IMR-90 (cell line): ENCODE measurements around the gene AGBL1. TPM values are rescaled to one million over a fixed set of nuclear protein-coding genes. Genes with fewer than 3 reads are reported as not detected.

ENCODE experiments used
- ATAC-seq: fragments of 200-7000 bp; cut with Tn5 transposase; 2 replicates; pipeline ENCODE4 v1.9.1; 2020; ENCODE audit warnings: low read depth, mild to moderate bottlenecking, moderate library complexity
- BruUV-seq: library from RNA; stranded (reverse); fragments of 400-500 nt; replicated peaks from 2 replicates; lab custom pipeline; 2021; lab: Mats Ljungman, UMichigan
- CTCF ChIA-PET: fragments of 300-600 bp; formaldehyde crosslinking; extraction: SDS; loops from one replicate; lab custom pipeline; 2021; ENCODE audit warnings: antibody characterized with exemption; lab: Yijun Ruan, JAX
- POLR2A ChIA-PET: fragments of 300-600 bp; sonication (Branson Sonifier 250); formaldehyde crosslinking; loops from one replicate; lab custom pipeline; 2022; ENCODE audit warnings: antibody characterized with exemption; ENCODE audit not compliant: unreplicated experiment; lab: Charles Lee
- DNase-seq: peaks from one replicate; pipeline ENCODE4 v3.0.0; 2013
- H2AFZ ChIP-seq: replicated peaks from 2 replicates; pipeline ENCODE3; 2013; ENCODE audit warnings: low read length, mild to moderate bottlenecking; ENCODE audit not compliant: poor library complexity
- H2AK5ac ChIP-seq: 2 replicates; pipeline ENCODE4 v1.6.1; 2013; ENCODE audit warnings: low read depth, low read length, inconsistent platforms
- H2AK9ac ChIP-seq: replicated peaks from 2 replicates; pipeline ENCODE3; 2013; ENCODE audit warnings: mild to moderate bottlenecking, low read depth, low read length, moderate library complexity; ENCODE audit not compliant: poor library complexity
- H2BK120ac ChIP-seq: 2 replicates; pipeline ENCODE4 v1.6.1; 2013; ENCODE audit warnings: low read depth, low read length, inconsistent platforms
- H2BK15ac ChIP-seq: 3 replicates; pipeline ENCODE4 v1.6.1; 2013; ENCODE audit warnings: low read depth, low read length, inconsistent platforms
- H2BK20ac ChIP-seq: 2 replicates; pipeline ENCODE4 v1.6.1; 2013; ENCODE audit warnings: low read depth, mild to moderate bottlenecking, inconsistent platforms, low read length, moderate library complexity
- H2BK5ac ChIP-seq: 2 replicates; pipeline ENCODE4 v1.6.1; 2013; ENCODE audit warnings: mild to moderate bottlenecking, low read depth, low read length, inconsistent platforms; ENCODE audit not compliant: poor library complexity, severe bottlenecking
- H3K14ac ChIP-seq: replicated peaks from 2 replicates; pipeline ENCODE4 v1.6.1; 2013; ENCODE audit warnings: low read depth, low read length, inconsistent platforms
- H3K18ac ChIP-seq: 2 replicates; pipeline ENCODE4 v1.6.1; 2013; ENCODE audit warnings: low read depth, low read length, control low read depth
- H3K23ac ChIP-seq: 2 replicates; pipeline ENCODE4 v1.6.1; 2013; ENCODE audit warnings: low read depth, low read length, inconsistent platforms
- H3K27ac ChIP-seq: 2 replicates; pipeline ENCODE4 v1.5.1; 2013; ENCODE audit warnings: mild to moderate bottlenecking, control low read depth, low read length; ENCODE audit not compliant: insufficient read depth
- H3K27me3 ChIP-seq: 2 replicates; pipeline ENCODE4 v1.6.1; 2013; ENCODE audit warnings: low read length; ENCODE audit not compliant: control insufficient read depth, insufficient read depth
- H3K36me3 ChIP-seq: 2 replicates; pipeline ENCODE4 v1.6.1; 2013; ENCODE audit warnings: low read length, mixed read lengths; ENCODE audit not compliant: control insufficient read depth, insufficient read depth
- H3K4ac ChIP-seq: 2 replicates; pipeline ENCODE4 v1.6.1; 2013; ENCODE audit warnings: low read depth, low read length, inconsistent platforms
- H3K4me1 ChIP-seq: 2 replicates; pipeline ENCODE4 v1.6.1; 2013; ENCODE audit warnings: low read length, mixed read lengths; ENCODE audit not compliant: control insufficient read depth, insufficient read depth
- H3K4me2 ChIP-seq: 2 replicates; pipeline ENCODE4 v1.6.1; 2013; ENCODE audit warnings: low read depth, mild to moderate bottlenecking, control low read depth, low read length, moderate library complexity
- H3K4me3 ChIP-seq: 2 replicates; pipeline ENCODE4 v1.5.1; 2013; ENCODE audit warnings: low read depth, mild to moderate bottlenecking, control low read depth, low read length, moderate library complexity; ENCODE audit not compliant: insufficient read depth
- H3K56ac ChIP-seq: 2 replicates; pipeline ENCODE4 v1.6.1; 2013; ENCODE audit warnings: low read length, inconsistent platforms; ENCODE audit not compliant: insufficient read depth; ENCODE audit errors: extremely low read depth
- H3K79me1 ChIP-seq, 2 experiments: 2 replicates each; pipeline ENCODE4 v1.6.1; 2013; ENCODE audit warnings: low read length in 2 of 2, inconsistent platforms in 1 of 2, low read depth in 1 of 2
- H3K9ac ChIP-seq: 2 replicates; pipeline ENCODE4 v1.6.1; 2013; ENCODE audit warnings: low read depth, low read length, control low read depth
- H3K9me1 ChIP-seq: 2 replicates; pipeline ENCODE4 v1.6.1; 2013; ENCODE audit warnings: low read length, inconsistent platforms; ENCODE audit not compliant: insufficient read depth
- H3K9me3 ChIP-seq: 2 replicates; pipeline ENCODE4 v1.6.1; 2013; ENCODE audit warnings: low read length; ENCODE audit not compliant: control insufficient read depth, insufficient read depth
- H4K20me1 ChIP-seq: 2 replicates; pipeline ENCODE4 v1.6.1; 2013; ENCODE audit warnings: low read length, inconsistent platforms; ENCODE audit not compliant: insufficient read depth
- H4K5ac ChIP-seq: 2 replicates; pipeline ENCODE4 v1.6.1; 2013; ENCODE audit warnings: mild to moderate bottlenecking, low read depth, low read length, control low read depth
- H4K8ac ChIP-seq, 2 experiments: 2 replicates each; pipeline ENCODE4 v1.6.1; 2013; ENCODE audit warnings: low read depth in 2 of 2, low read length in 2 of 2, control low read depth in 1 of 2, inconsistent platforms in 1 of 2
- H4K91ac ChIP-seq: 2 replicates; pipeline ENCODE4 v1.6.1; 2013; ENCODE audit warnings: low read depth, low read length, inconsistent platforms; ENCODE audit not compliant: insufficient read depth
- BHLHE40 ChIP-seq: fragments of 150-350 bp; IDR thresholded peaks from 2 replicates; pipeline ENCODE4 v1.6.1; 2016; ENCODE audit warnings: mild to moderate bottlenecking, low read depth, low read length
- CEBPB ChIP-seq: IDR thresholded peaks from 2 replicates; pipeline ENCODE4 v1.6.1; 2012; ENCODE audit warnings: low read depth, low read length, improper control_type of control experiment
- CHD1 ChIP-seq: IDR thresholded peaks from 2 replicates; pipeline ENCODE4 v1.6.1; 2012; ENCODE audit warnings: low read depth, low read length, improper control_type of control experiment
- FOS ChIP-seq: fragments of 150-350 bp; IDR thresholded peaks from 2 replicates; pipeline ENCODE4 v1.6.1; 2016; ENCODE audit warnings: low read depth, low read length
- MAFK ChIP-seq: IDR thresholded peaks from 2 replicates; pipeline ENCODE4 v1.6.1; 2012; ENCODE audit warnings: low read depth, low read length, improper control_type of control experiment
- MAZ ChIP-seq: IDR thresholded peaks from 2 replicates; pipeline ENCODE4 v1.6.1; 2012; ENCODE audit warnings: low read depth, mild to moderate bottlenecking, low read length, improper control_type of control experiment, moderate library complexity, borderline replicate concordance
- MXI1 ChIP-seq: IDR thresholded peaks from 2 replicates; pipeline ENCODE4 v1.6.1; 2012; ENCODE audit warnings: low read depth, mild to moderate bottlenecking, low read length, moderate library complexity, borderline replicate concordance
- POLR2A ChIP-seq: IDR thresholded peaks from 2 replicates; pipeline ENCODE4 v1.6.1; 2012; ENCODE audit warnings: mild to moderate bottlenecking, low read depth, low read length
- RAD21 ChIP-seq: IDR thresholded peaks from 2 replicates; pipeline ENCODE4 v1.6.1; 2012; ENCODE audit warnings: low read length, improper control_type of control experiment
- RCOR1 ChIP-seq: IDR thresholded peaks from 2 replicates; pipeline ENCODE4 v1.6.1; 2012; ENCODE audit warnings: mild to moderate bottlenecking, low read length, improper control_type of control experiment; ENCODE audit not compliant: insufficient replicate concordance
- SMC3 ChIP-seq: fragments of 150-350 bp; IDR thresholded peaks from 2 replicates; pipeline ENCODE4 v1.6.1; 2016; ENCODE audit warnings: low read depth, mild to moderate bottlenecking, antibody characterized with exemption, low read length, moderate library complexity
- WGBS, 2 experiments: methylation state at CpG; one replicate each; pipeline versions ENCODE4 v1.1.5 to v1.1.7; 2013; ENCODE audit warnings: missing lambda C conversion rate in 2 of 2; ENCODE audit not compliant: insufficient read length in 1 of 2; ENCODE audit errors: extremely low coverage in 2 of 2; 5-methylcytosine and 5-hydroxymethylcytosine counted together
- dilution Hi-C: fragments of 300-500 bp; cut with HindIII; formaldehyde crosslinking; loops from one replicate; pipeline ENCODE4 v1.14.3; 2018; ENCODE audit warnings: low sequenced_read_pairs; ENCODE audit not compliant: unreplicated experiment
- in situ Hi-C: fragments of 300-500 bp; cut with MboI; formaldehyde crosslinking; loops from 3 replicates; pipeline ENCODE4 v1.14.3; 2019; ENCODE audit warnings: low sequenced_read_pairs, inconsistent platforms, mixed read lengths
- intact Hi-C: fragments of 100-400 bp; cut with micrococcal nuclease; formaldehyde crosslinking; loops from 2 replicates; pipeline ENCODE4 v1.10.0; 2022
- polyA plus RNA-seq, 3 experiments: library from polyadenylated mRNA; depleted of rRNA; stranded (reverse); fragments of >200 nt; gene quantifications; 2 replicates each; pipeline ENCODE4 v1.2.3, GENCODE V29; 2012; ENCODE audit warnings: low replicate concordance in 1 of 3
- total RNA-seq: library from RNA; depleted of rRNA; stranded (reverse); fragments of >200 nt; gene quantifications from 2 replicates; pipeline ENCODE4 v1.2.3, GENCODE V29; 2012
- TF ChIP-seq, protein P1 (sequence below): conservative IDR thresholded peaks from 2 replicates; pipeline ENCODE4 v1.5.1; 2012; ENCODE audit warnings: mild to moderate bottlenecking, low read depth, low read length, improper control_type of control experiment
- TF ChIP-seq, protein P2 (sequence below): fragments of 150-350 bp; IDR thresholded peaks from 2 replicates; pipeline ENCODE4 v1.6.1; 2017; ENCODE audit warnings: mild to moderate bottlenecking, antibody characterized with exemption, low read length, low read depth

Gene AGBL1
- total and polyA plus RNA-seq, 2 of the 4 experiments (the other 2 are of a cell fraction): not detected

DNA sequence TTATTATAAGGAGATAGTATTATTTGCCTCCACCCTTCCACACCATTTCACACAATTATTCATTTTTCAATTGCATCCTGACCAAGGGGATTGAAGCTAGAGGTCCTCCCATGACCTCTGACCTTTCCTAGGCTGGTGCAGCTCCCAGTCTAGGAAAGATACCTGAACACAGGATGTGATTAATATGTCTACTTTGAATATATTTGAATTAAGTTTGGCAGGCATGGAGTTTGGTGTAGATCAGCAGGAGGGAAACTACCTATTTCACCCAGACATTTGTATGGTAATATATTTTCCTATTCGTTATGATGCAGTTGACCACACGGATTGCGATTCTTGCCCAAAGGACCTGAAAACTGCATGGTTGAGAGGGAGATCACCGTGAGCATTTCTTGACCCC lies 596.3 kb downstream of the AGBL1 start:
- Histone ChIP-seq H3K9me1 (no peaks in the 10 kb centered on the region), H3K18ac (no peak overlapping the region), H4K5ac (no peak overlapping the region), H3K27me3 (no peaks in the 10 kb centered on the region), H3K27ac (no peak overlapping the region), H3K14ac (no peak overlapping the region), H3K36me3 (no peaks in the 10 kb centered on the region), H3K56ac (no peak overlapping the region), H3K4ac (no peak overlapping the region), H2AFZ (no peak overlapping the region), H4K20me1 (no peaks in the 10 kb centered on the region), H2AK5ac (no peak overlapping the region), H3K9me3 (peaks cover 10% of the 10 kb centered on the region), H2BK15ac (no peak overlapping the region), H3K23ac (no peak overlapping the region), H2BK120ac (no peak overlapping the region), H3K79me1 (no peaks in the 10 kb centered on the region), H3K9ac (no peak overlapping the region), H3K4me3 (no peak overlapping the region), H3K4me1 (no peaks in the 10 kb centered on the region), H2AK9ac (no peak overlapping the region), H2BK5ac (no peak overlapping the region), H2BK20ac (no peak overlapping the region), H4K91ac (no peak overlapping the region), H3K4me2 (no peak overlapping the region), H4K8ac (no peak overlapping the region)
- dilution Hi-C loops: no loop called here
- no peak for DNase-seq
- ChIA-PET CTCF (no interaction called here), POLR2A (no interaction called here)
- intact Hi-C loops: no loop called here
- no peak for ATAC-seq
- WGBS, 2 experiments: no CpG with 5 or more reads among the region's 4 CpGs
- BruUV-seq: no TSS peak
- TF ChIP-seq POLR2A: no peak
- TF ChIP-seq, protein P1, sequence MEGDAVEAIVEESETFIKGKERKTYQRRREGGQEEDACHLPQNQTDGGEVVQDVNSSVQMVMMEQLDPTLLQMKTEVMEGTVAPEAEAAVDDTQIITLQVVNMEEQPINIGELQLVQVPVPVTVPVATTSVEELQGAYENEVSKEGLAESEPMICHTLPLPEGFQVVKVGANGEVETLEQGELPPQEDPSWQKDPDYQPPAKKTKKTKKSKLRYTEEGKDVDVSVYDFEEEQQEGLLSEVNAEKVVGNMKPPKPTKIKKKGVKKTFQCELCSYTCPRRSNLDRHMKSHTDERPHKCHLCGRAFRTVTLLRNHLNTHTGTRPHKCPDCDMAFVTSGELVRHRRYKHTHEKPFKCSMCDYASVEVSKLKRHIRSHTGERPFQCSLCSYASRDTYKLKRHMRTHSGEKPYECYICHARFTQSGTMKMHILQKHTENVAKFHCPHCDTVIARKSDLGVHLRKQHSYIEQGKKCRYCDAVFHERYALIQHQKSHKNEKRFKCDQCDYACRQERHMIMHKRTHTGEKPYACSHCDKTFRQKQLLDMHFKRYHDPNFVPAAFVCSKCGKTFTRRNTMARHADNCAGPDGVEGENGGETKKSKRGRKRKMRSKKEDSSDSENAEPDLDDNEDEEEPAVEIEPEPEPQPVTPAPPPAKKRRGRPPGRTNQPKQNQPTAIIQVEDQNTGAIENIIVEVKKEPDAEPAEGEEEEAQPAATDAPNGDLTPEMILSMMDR: no peak
- no peak for TF ChIP-seq MAZ
- no peak for TF ChIP-seq FOS
- TF ChIP-seq, protein P2, sequence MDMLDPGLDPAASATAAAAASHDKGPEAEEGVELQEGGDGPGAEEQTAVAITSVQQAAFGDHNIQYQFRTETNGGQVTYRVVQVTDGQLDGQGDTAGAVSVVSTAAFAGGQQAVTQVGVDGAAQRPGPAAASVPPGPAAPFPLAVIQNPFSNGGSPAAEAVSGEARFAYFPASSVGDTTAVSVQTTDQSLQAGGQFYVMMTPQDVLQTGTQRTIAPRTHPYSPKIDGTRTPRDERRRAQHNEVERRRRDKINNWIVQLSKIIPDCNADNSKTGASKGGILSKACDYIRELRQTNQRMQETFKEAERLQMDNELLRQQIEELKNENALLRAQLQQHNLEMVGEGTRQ: no peak
- no peak for TF ChIP-seq SMC3
- no peak for TF ChIP-seq CEBPB
- no peak for TF ChIP-seq RAD21
- no peak for TF ChIP-seq RCOR1
- TF ChIP-seq BHLHE40: no peak
- TF ChIP-seq MAFK: no peak
- no peak for TF ChIP-seq CHD1
- TF ChIP-seq MXI1: no peak
- in situ Hi-C loops: no loop called here
